Parathyroid adenoma (tissue), 2 donors: ENCODE data around the gene ENTHD1.

ENCODE experiments used
- H2AFZ ChIP-seq: fragments of 300-600 bp; sonication (generic); one replicate; pipeline ENCODE4 v1.7.0; 2017; ENCODE audit warnings: antibody characterized with exemption, mild to moderate bottlenecking
- H3K27ac ChIP-seq: fragments of 300-600 bp; sonication (generic); one replicate; pipeline ENCODE4 v1.7.0; 2017
- H3K27me3 ChIP-seq: fragments of 300-600 bp; sonication (generic); one replicate; pipeline ENCODE4 v1.7.0; 2017; ENCODE audit warnings: low read length; ENCODE audit not compliant: control insufficient read depth, insufficient read depth
- H3K36me3 ChIP-seq: fragments of 300-600 bp; sonication (generic); one replicate; pipeline ENCODE4 v1.7.0; 2017; ENCODE audit warnings: low read length; ENCODE audit not compliant: control insufficient read depth, insufficient read depth
- H3K4me1 ChIP-seq: fragments of 300-600 bp; sonication (generic); one replicate; pipeline ENCODE4 v1.7.0; 2017; ENCODE audit warnings: control low read depth
- H3K4me2 ChIP-seq: fragments of 300-600 bp; sonication (generic); one replicate; pipeline ENCODE4 v1.7.0; 2017; ENCODE audit warnings: low read length
- H3K4me3 ChIP-seq: fragments of 300-600 bp; sonication (generic); one replicate; pipeline ENCODE4 v1.7.0; 2017; ENCODE audit warnings: low read depth, low read length
- H3K79me2 ChIP-seq: fragments of 300-600 bp; sonication (generic); one replicate; pipeline ENCODE4 v1.7.0; 2017; ENCODE audit warnings: control low read depth
- H3K9ac ChIP-seq: fragments of 300-600 bp; sonication (generic); one replicate; pipeline ENCODE4 v1.7.0; 2017; ENCODE audit warnings: mild to moderate bottlenecking
- H3K9me3 ChIP-seq: fragments of 300-600 bp; sonication (generic); one replicate; pipeline ENCODE4 v1.7.0; 2017; ENCODE audit warnings: low read length; ENCODE audit not compliant: control insufficient read depth
- TF ChIP-seq, protein P1 (sequence below): fragments of 300-600 bp; sonication (generic); IDR thresholded peaks from one replicate; pipeline ENCODE4 v1.7.0; 2017; ENCODE audit warnings: antibody characterized with exemption, mild to moderate bottlenecking
- donor health status: primary hyperparathyroidism.

The ENTHD1 gene

DNA sequence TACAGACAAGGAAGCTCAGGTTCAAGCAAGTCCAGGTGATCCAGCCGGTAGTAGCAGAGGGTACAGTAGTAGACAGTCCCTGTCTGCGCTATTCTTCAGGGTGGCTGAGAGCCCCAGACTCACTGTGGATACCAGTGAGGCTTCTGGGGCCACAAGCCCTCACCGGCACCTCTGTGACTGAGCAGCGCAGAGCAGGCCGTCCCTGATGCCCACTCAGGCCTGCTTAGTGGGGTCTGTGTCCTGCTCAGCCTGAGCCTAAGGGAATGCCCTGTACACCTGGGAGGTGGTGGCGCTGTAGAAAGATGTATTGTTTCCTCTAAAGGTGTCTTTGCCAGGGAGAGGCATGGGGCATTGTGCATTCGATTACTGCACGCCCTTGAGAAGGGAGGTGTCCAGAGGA is 179.2 kb downstream of the ENTHD1 start:
- Histone ChIP-seq H3K36me3 (no peaks in the 10 kb centered on the region), H3K79me2 (no peaks in the 10 kb centered on the region), H3K4me3 (no peak overlapping the region), H3K9ac (no peak overlapping the region), H2AFZ (no peak overlapping the region), H3K9me3 (no peaks in the 10 kb centered on the region), H3K27me3 (no peaks in the 10 kb centered on the region), H3K4me2 (no peak overlapping the region), H3K4me1 (no peaks in the 10 kb centered on the region), H3K27ac (no peak overlapping the region)
- TF ChIP-seq, protein P1, sequence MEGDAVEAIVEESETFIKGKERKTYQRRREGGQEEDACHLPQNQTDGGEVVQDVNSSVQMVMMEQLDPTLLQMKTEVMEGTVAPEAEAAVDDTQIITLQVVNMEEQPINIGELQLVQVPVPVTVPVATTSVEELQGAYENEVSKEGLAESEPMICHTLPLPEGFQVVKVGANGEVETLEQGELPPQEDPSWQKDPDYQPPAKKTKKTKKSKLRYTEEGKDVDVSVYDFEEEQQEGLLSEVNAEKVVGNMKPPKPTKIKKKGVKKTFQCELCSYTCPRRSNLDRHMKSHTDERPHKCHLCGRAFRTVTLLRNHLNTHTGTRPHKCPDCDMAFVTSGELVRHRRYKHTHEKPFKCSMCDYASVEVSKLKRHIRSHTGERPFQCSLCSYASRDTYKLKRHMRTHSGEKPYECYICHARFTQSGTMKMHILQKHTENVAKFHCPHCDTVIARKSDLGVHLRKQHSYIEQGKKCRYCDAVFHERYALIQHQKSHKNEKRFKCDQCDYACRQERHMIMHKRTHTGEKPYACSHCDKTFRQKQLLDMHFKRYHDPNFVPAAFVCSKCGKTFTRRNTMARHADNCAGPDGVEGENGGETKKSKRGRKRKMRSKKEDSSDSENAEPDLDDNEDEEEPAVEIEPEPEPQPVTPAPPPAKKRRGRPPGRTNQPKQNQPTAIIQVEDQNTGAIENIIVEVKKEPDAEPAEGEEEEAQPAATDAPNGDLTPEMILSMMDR, result no peak

DNA sequence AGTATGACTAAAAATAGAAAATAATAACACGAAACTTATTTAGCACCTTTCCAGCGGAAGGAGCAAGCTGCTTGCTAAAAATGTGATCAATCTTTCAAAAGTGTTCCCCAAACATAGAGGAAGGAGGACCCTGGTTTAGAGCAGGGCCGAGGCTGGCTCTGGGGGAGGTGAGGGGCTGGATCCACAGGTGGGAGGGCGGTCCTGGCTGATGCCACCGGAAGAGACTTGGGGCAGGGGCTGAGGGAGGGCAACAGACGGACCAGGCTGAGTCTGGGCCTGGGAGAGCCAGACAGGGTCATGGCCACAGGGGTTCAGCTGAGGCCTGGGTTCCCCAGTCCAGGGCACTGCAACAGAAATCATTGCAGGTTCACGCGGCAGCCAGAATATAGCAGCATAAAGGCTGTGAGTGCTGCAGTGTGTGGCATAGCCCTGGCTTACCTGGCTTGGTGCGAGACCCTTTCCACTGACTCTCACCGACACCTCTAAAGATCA is 179.7 kb downstream of the ENTHD1 start:
- Histone ChIP-seq H3K4me2 (no peak overlapping the region), H3K4me1 (no peaks in the 10 kb centered on the region), H3K9ac (no peak overlapping the region), H3K4me3 (no peak overlapping the region), H2AFZ (no peak overlapping the region), H3K36me3 (no peaks in the 10 kb centered on the region), H3K27me3 (no peaks in the 10 kb centered on the region), H3K79me2 (no peaks in the 10 kb centered on the region), H3K9me3 (no peaks in the 10 kb centered on the region), H3K27ac (no peak overlapping the region)
- TF ChIP-seq, protein P1, result no peak

DNA sequence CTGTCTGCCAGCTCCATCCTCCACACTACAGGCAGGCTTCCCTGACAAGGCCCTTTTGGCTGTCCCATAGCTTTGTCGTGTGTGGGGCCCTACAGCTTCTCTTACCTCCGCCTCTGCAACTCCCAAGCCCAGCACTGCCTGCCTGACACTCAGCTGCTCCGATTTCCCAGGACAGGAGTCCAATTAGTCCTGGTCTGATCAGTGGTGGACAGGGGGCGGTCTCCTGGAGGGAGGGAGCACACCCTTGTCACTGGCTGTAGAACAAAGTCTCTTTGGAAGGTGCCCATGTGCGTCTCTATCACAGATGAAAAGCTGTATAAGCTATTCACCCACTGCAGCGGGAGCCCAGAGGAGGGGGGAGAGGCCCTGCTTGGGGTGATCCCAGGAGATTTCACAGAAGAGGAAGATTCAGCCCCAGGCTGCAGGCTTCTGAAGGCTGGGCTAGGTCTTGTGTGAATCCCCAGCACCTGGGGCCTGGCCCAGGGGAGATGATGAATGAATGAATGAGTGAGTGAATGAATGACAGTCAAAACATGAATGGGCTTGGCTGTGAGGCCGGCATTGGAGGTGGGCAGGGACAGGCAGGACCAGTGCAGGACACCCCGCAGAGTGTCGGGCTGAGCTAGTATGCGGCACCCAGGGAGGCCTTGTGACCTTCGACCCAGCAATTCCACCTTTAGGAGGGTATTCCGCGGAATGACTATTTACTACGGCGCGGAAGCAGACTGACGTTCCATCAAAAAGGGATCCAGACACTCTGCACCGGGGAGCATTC is 180.6 kb downstream of the ENTHD1 start:
- Histone ChIP-seq H3K27me3 (no peaks in the 10 kb centered on the region), H3K4me2 (no peak overlapping the region), H3K9me3 (no peaks in the 10 kb centered on the region), H3K27ac (no peak overlapping the region), H3K36me3 (no peaks in the 10 kb centered on the region), H2AFZ (no peak overlapping the region), H3K4me1 (no peaks in the 10 kb centered on the region), H3K4me3 (no peak overlapping the region), H3K9ac (no peak overlapping the region), H3K79me2 (no peaks in the 10 kb centered on the region)
- TF ChIP-seq, protein P1, result no peak

GRCh38 chr22:39712081-39712480 is 181.5 kb downstream of the ENTHD1 start:
- no peak overlapping the region for H3K27ac ChIP-seq
- no peak overlapping the region for H3K9ac ChIP-seq
- H3K79me2 ChIP-seq, result no peaks in the 10 kb centered on the region
- H3K9me3 ChIP-seq, result no peaks in the 10 kb centered on the region
- no peaks in the 10 kb centered on the region for H3K36me3 ChIP-seq
- no peaks in the 10 kb centered on the region for H3K4me1 ChIP-seq
- TF ChIP-seq, protein P1, result no peak
- no peak overlapping the region for H2AFZ ChIP-seq
- H3K4me2 ChIP-seq, result no peak overlapping the region
- no peak overlapping the region for H3K4me3 ChIP-seq
- H3K27me3 ChIP-seq, result no peaks in the 10 kb centered on the region
